GM12874 (cell line): ENCODE results near the gene SPTLC3.

Experiments used
- CTCF ChIP-seq: IDR thresholded peaks from 2 replicates; pipeline ENCODE4 v1.5.1; 2011; ENCODE audit warnings: low read depth, mild to moderate bottlenecking, control low read depth, low read length, moderate library complexity; ENCODE audit not compliant: insufficient read depth

Gene SPTLC3

GRCh38 chr20:12967932-12968331, 40.8 kb upstream of the SPTLC3 start:
- TF ChIP-seq CTCF = no peak

- no peak for TF ChIP-seq CTCF
Measured at GRCh38 chr20:12968472-12968871, 40.3 kb upstream of the SPTLC3 start.

- TF ChIP-seq CTCF = no peak
Measured at GRCh38 chr20:12969071-12969669, 39.6 kb upstream of the SPTLC3 start.

- peak; percentile 30; the same call in 1 of the 2 replicates for TF ChIP-seq CTCF
Measured at GRCh38 chr20:12970372-12970821, 38.4 kb upstream of the SPTLC3 start.

- no peak for TF ChIP-seq CTCF
Measured at GRCh38 chr20:12975833-12976608, 32.8 kb upstream of the SPTLC3 start.

GRCh38 chr20:12976720-12977309, 32.0 kb upstream of the SPTLC3 start:
- TF ChIP-seq CTCF = no peak

- TF ChIP-seq CTCF = no peak
Measured at GRCh38 chr20:12977328-12978125, 31.2 kb upstream of the SPTLC3 start.
